Kidney (tissue), 14 donors: ENCODE results near the gene ECEL1. TPM values are rescaled to one million over a fixed set of nuclear protein-coding genes. Genes with fewer than 3 reads are reported as not detected.
"Not testable (repeated sequence)": the region's sequence is repeated elsewhere in the genome, so short reads cannot be mapped to it uniquely, and the experiment has no call there.

ENCODE experiments used
- DNase-seq, 5 donors: peaks; one replicate each; pipeline ENCODE4 v3.0.0-alpha.2; 2013 to 2020
- FAIRE-seq: peaks from 2 replicates; lab custom pipeline; 2012; peaks lifted over from hg19 to GRCh38; lab: Jason Lieb, UNC
- H3K27ac ChIP-seq, 2 donors: one replicate each; pipeline ENCODE4 v1.7.0; 2013; ENCODE audit warnings: low read depth in 2 of 2, low read length in 2 of 2, inconsistent platforms in 1 of 2
- H3K27me3 ChIP-seq: one replicate; pipeline ENCODE4 v1.7.1; 2013; ENCODE audit warnings: low read length, inconsistent platforms; ENCODE audit not compliant: control insufficient read depth, insufficient read depth
- H3K36me3 ChIP-seq, 3 donors: one replicate each; pipeline versions ENCODE4 v1.7.0 to v1.7.1; 2013; ENCODE audit warnings: low read length in 3 of 3, control low read depth in 1 of 3, inconsistent platforms in 1 of 3; ENCODE audit not compliant: insufficient read depth in 3 of 3, control insufficient read depth in 2 of 3
- H3K4me1 ChIP-seq, 3 donors: one replicate each; pipeline versions ENCODE4 v1.7.0 to v1.7.1; 2013; ENCODE audit warnings: low read length in 3 of 3, inconsistent platforms in 1 of 3, low read depth in 1 of 3; ENCODE audit not compliant: control insufficient read depth in 2 of 3, insufficient read depth in 2 of 3
- H3K4me3 ChIP-seq, 3 donors: one replicate each; pipeline versions ENCODE4 v1.7.0 to v1.8.1; 2013; ENCODE audit warnings: low read length in 3 of 3, control low read depth in 1 of 3, inconsistent platforms in 1 of 3
- H3K9ac ChIP-seq, 3 donors: one replicate each; pipeline versions ENCODE4 v1.7.0 to v1.7.1; 2013; ENCODE audit warnings: low read length in 3 of 3, control low read depth in 1 of 3, inconsistent platforms in 1 of 3
- H3K9me3 ChIP-seq, 3 donors: one replicate each; pipeline versions ENCODE4 v1.7.0 to v1.7.1; 2013; ENCODE audit warnings: low read length in 3 of 3, control low read depth in 1 of 3, inconsistent platforms in 1 of 3; ENCODE audit not compliant: control insufficient read depth in 2 of 3, insufficient read depth in 1 of 3
- intact Hi-C: fragments of 100-400 bp; cut with DNase I; formaldehyde crosslinking; loops from one replicate; pipeline ENCODE4 v1.11.1; 2022
- polyA plus RNA-seq: library from polyadenylated mRNA; stranded (reverse); fragments of 350-450 nt; fragmentation: Illumina TruSeq; extraction: RNeasy Lipid Tissue Mini Kit (QIAGEN cat#74804); gene quantifications from one replicate; pipeline ENCODE4 v1.2.3, GENCODE V29; 2014; ENCODE audit warnings: low read depth, low replicate concordance; ENCODE audit not compliant: insufficient read depth
- total RNA-seq: library from RNA; stranded (reverse); fragmentation: NEBNext Ultra II Directional; extraction: Animal tissue kit (Norgen Biotek cat#: 25700); gene quantifications from one replicate; pipeline ENCODE4 v1.2.1, GENCODE V29; 2021
- TF ChIP-seq, protein P1 (sequence below): IDR thresholded peaks from 3 replicates; pipeline ENCODE4 v1.5.1; 2012; ENCODE audit warnings: mild to moderate bottlenecking, moderate library complexity, borderline replicate concordance; ENCODE audit not compliant: insufficient read depth; ENCODE audit errors: extremely low read depth
- donor health status: control.
- donor health status: control.
- donor health status: control.
- donor health status: control.
- donor health status: control.
- donor health status: DM: yes; HTN: yes; CAD: no.
- donor health status: Normal renal cell carcinoma (clear cell type).

Gene ECEL1
- total and polyA plus RNA-seq, 2 donors from 2014 or later, result 6.7 to 8.5 TPM

DNA sequence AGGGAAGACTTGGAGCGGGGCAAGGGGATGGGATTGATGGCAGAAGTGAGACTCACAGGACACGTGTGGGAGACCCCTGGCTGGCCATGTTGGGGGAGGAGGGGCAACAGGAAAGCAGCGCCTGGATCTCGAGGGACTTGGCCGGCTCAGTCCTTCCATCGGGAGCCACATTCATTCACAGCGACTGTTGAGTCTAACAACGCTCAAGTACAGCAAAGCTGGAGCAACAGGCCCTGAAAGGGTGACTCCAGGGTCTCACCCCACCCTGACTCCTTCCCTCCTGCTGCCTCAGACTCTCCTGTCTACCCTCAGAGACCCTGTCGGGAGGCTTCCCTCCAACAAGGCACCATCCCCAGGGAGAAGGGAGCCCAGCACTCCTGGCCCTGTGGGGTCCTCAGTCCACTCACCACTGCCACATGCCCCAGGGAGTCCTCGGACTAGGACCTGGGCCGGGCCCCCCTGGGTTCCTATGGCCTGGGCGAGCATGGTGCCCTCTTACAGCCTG is 46.4 kb downstream of the ECEL1 start:
- TF ChIP-seq, protein P1, sequence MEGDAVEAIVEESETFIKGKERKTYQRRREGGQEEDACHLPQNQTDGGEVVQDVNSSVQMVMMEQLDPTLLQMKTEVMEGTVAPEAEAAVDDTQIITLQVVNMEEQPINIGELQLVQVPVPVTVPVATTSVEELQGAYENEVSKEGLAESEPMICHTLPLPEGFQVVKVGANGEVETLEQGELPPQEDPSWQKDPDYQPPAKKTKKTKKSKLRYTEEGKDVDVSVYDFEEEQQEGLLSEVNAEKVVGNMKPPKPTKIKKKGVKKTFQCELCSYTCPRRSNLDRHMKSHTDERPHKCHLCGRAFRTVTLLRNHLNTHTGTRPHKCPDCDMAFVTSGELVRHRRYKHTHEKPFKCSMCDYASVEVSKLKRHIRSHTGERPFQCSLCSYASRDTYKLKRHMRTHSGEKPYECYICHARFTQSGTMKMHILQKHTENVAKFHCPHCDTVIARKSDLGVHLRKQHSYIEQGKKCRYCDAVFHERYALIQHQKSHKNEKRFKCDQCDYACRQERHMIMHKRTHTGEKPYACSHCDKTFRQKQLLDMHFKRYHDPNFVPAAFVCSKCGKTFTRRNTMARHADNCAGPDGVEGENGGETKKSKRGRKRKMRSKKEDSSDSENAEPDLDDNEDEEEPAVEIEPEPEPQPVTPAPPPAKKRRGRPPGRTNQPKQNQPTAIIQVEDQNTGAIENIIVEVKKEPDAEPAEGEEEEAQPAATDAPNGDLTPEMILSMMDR, result no peak
- H3K4me3 ChIP-seq, result no peak overlapping the region
- DNase-seq (peak in 2 of 5 donors; percentile 45 to 66), FAIRE-seq (no peak)
- no peak overlapping the region for H3K9ac ChIP-seq
- intact Hi-C loops, result no loop called here
- no peaks in the 10 kb centered on the region for H3K9me3 ChIP-seq
- H3K27me3 ChIP-seq, result no peaks in the 10 kb centered on the region
- H3K36me3 ChIP-seq, result no peaks in the 10 kb centered on the region
- peaks cover 0 to 3% (median 0%) of the 10 kb centered on the region in 3 donors for H3K4me1 ChIP-seq
- H3K27ac ChIP-seq, result no peak overlapping the region

DNA sequence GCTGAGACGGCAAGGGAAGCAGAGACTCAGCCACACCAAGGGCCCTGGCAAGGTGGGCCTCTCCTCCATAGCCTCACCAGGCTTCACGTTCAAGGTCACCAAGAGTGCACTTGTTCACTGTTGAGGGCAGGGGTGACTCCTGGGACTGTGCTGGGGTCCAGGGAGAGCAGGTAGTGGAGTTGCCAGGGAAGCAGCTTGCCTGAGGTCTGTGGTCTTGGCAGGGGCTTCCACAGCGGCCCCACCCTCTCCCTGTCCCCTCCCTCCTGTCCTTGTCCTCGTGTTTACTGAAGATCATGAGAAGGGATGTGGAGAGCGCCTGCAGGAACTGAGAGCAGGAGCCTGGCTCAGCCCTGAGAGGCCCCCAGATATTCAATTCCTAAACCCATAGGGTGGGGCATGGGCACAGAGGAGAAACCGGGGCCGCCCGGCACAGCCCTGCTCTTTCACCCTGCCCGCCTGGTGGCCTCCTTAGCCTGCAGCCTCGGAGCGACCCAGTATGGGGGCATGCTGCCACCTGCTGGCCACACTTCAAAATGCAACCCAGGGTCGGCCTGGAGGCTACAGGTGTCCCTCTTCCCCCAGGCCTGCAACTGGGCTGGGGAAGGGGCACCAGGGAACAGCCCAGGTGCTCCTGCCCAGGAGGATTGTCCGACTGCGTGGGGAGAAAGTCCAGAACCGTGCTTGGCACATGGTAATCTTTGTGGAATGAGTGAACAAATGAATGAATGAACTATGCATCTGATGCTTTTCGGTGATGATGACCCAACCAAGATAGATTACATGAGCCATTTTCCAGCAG is 47.2 kb downstream of the ECEL1 start:
- DNase-seq, result peak; percentile 83 to 92 (median 86)
- intact Hi-C loops, H3K9ac ChIP-seq, H3K4me3 ChIP-seq, H3K9me3 ChIP-seq, H3K27me3 ChIP-seq, FAIRE-seq, H3K36me3 ChIP-seq, H3K4me1 ChIP-seq, H3K27ac ChIP-seq: not testable (repeated sequence)
- TF ChIP-seq, protein P1, result peak; percentile 94

DNA sequence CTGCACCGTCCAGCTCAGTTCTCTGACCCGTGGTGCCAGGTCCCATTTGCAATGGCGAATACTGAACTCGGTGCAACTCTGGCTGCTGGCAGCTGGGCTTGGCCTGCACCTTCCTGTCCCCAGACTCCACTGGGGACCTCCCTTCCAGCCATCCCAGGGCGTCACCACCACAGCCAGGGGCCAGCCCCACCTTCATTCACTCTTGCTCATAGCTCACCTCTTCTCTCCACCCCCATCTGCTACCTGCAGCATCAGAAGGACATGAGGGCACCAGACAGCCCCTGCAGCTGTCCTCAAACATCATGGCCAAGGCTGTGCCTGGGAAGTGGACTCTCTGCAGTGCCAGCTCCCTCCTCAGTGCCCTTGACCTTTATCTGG is 47.9 kb downstream of the ECEL1 start:
- FAIRE-seq, result no peak
- peak in 2 of 5 donors; percentile 37 to 46 for DNase-seq
- no peaks in the 10 kb centered on the region for H3K27me3 ChIP-seq
- no peak overlapping the region for H3K9ac ChIP-seq
- H3K36me3 ChIP-seq, result no peaks in the 10 kb centered on the region
- TF ChIP-seq, protein P1, result no peak
- H3K9me3 ChIP-seq, result no peaks in the 10 kb centered on the region
- H3K4me3 ChIP-seq, result no peak overlapping the region
- intact Hi-C loops, result loop anchor here (10.0 kb wide), 1 partner anchor 525 kb away; no protein-coding TSS in a partner anchor
- no peak overlapping the region for H3K27ac ChIP-seq
- H3K4me1 ChIP-seq, result peaks cover 0 to 3% (median 0%) of the 10 kb centered on the region in 3 donors
